ENCODE data around the gene SPATS2L. TPM values are rescaled to one million over a fixed set of nuclear protein-coding genes. Genes with fewer than 3 reads are reported as not detected.
A peak's percentile ranks its signal among the peaks of the same experiment; 100 is the strongest.

Gene SPATS2L
- total and polyA plus RNA-seq, 2 of the 13 experiments (the other 11 are each of a cell fraction or from before 2014, with no cell fraction given), result 154 to 212 TPM

DNA sequence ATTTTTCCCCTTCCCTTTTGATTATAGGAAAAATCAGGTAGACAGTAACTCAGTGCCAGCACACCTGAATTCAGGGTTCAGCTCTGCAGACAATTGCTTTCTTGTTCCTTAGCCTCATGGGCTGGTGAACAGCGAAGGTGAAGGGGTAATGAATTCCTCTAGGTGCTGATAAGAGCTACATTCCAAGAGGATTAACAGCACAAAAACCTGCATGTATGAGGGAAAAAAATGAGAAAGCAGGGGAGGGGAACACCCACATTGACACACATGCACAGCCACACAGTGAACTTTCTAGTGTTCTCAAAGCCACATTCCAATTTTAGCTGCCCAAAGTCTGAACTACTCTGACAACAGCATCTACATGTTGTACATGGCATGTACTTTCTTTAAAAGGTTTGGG, 46.1 kb downstream of the SPATS2L start:
- no peak overlapping the region for H3K4me2 ChIP-seq (ENCODE audit: low read depth, low read length)
- H2AFZ ChIP-seq (ENCODE audit: low read length), result no peak overlapping the region
- H3K27me3 ChIP-seq (ENCODE audit: control insufficient read depth in 1 of 2, insufficient read depth in 2 of 2, low read length in 2 of 2), result no peaks in the 10 kb centered on the region
- BruUV-seq (replicated peaks), result no TSS peak
- H3K9me3 ChIP-seq (ENCODE audit: low read length), result no peaks in the 10 kb centered on the region
- peaks cover 53% of the 10 kb centered on the region for H3K4me1 ChIP-seq (ENCODE audit: insufficient read depth, low read length)
- H3K27ac ChIP-seq (ENCODE audit: extremely low read length, insufficient read depth, low read length), result peak overlapping the region; percentile 23
- intact Hi-C loops (cut with micrococcal nuclease; ENCODE audit: unreplicated experiment), result loop anchor here (5.0 kb wide), 1 partner anchor 35 kb away; no protein-coding TSS in a partner anchor
- in situ Hi-C loops (cut with HindIII; ENCODE audit: extremely low pct_ligation_motif_present, low pct_unique_long_range_greater_than_20kb), result no loop called here
- ATAC-seq (peak; percentile 29), DNase-seq (ENCODE audit: low spot score) (peak; percentile 60), FAIRE-seq (peak; percentile 43)
- H3K9ac ChIP-seq (ENCODE audit: insufficient read depth, low read depth, low read length), result no peak overlapping the region
- 58% methylated on average over 1 of the region's 1 CpG for WGBS (ENCODE audit: low lambda C conversion rate)
- POLR2A ChIA-PET, result interaction anchor here (0.8 to 2.1 kb wide), 4 partner anchors 11 to 47 kb away, joined by 3 to 7 read pairs (median 4); no protein-coding TSS in a partner anchor
- no peak overlapping the region for H3K4me3 ChIP-seq (replicated peaks in 1 of 3; ENCODE audit: insufficient read depth in 1 of 3, low read depth in 2 of 3, low read length in 3 of 3)
- peaks cover 97% of the 10 kb centered on the region for H3K79me2 ChIP-seq (ENCODE audit: insufficient read depth, low read length)
- peaks cover 52% of the 10 kb centered on the region for H4K20me1 ChIP-seq (ENCODE audit: insufficient read depth, low read length)
- CTCF ChIA-PET (ENCODE audit: low intra/inter-chr PET ratio, low total read pairs), result no interaction called here
- H3K36me3 ChIP-seq (replicated peaks in 1 of 2; ENCODE audit: control insufficient read depth in 1 of 2, insufficient read depth in 2 of 2, low read length in 2 of 2), result peaks cover 12 to 44% of the 10 kb centered on the region in 2 experiments
- TF ChIP-seq TEAD3 (CRISPR knock-in tag; optimal IDR thresholded peaks at IDR 0.05; ENCODE audit: borderline replicate concordance) (peak; percentile 88), RBM39 (IDR thresholded peaks at IDR 0.05; ENCODE audit: low read depth, low read length, poor library complexity, severe bottlenecking) (no peak), PRDM15 (CRISPR knock-in tag; IDR thresholded peaks at IDR 0.05) (no peak), ZBTB34 (CRISPR knock-in tag; IDR thresholded peaks at IDR 0.05) (no peak), ELK4 (CRISPR knock-in tag; IDR thresholded peaks at IDR 0.05; ENCODE audit: borderline replicate concordance) (no peak), PITX1 (CRISPR knock-in tag; IDR thresholded peaks at IDR 0.05) (peak; percentile 83; the same call in 1 of the 2 replicates), FOXK1 (CRISPR knock-in tag; IDR thresholded peaks at IDR 0.05; ENCODE audit: borderline replicate concordance, low read depth) (no peak), SRY (CRISPR knock-in tag; IDR thresholded peaks at IDR 0.05) (no peak), ISL2 (CRISPR knock-in tag; IDR thresholded peaks at IDR 0.05) (0 out of 2 replicates have a peak, but pooled peaks have one; percentile 17), ZNF512 (CRISPR knock-in tag; IDR thresholded peaks at IDR 0.05) (no peak), MATR3 (CRISPR knock-in tag; IDR thresholded peaks at IDR 0.05) (no peak)
- TF ChIP-seq, protein P1, sequence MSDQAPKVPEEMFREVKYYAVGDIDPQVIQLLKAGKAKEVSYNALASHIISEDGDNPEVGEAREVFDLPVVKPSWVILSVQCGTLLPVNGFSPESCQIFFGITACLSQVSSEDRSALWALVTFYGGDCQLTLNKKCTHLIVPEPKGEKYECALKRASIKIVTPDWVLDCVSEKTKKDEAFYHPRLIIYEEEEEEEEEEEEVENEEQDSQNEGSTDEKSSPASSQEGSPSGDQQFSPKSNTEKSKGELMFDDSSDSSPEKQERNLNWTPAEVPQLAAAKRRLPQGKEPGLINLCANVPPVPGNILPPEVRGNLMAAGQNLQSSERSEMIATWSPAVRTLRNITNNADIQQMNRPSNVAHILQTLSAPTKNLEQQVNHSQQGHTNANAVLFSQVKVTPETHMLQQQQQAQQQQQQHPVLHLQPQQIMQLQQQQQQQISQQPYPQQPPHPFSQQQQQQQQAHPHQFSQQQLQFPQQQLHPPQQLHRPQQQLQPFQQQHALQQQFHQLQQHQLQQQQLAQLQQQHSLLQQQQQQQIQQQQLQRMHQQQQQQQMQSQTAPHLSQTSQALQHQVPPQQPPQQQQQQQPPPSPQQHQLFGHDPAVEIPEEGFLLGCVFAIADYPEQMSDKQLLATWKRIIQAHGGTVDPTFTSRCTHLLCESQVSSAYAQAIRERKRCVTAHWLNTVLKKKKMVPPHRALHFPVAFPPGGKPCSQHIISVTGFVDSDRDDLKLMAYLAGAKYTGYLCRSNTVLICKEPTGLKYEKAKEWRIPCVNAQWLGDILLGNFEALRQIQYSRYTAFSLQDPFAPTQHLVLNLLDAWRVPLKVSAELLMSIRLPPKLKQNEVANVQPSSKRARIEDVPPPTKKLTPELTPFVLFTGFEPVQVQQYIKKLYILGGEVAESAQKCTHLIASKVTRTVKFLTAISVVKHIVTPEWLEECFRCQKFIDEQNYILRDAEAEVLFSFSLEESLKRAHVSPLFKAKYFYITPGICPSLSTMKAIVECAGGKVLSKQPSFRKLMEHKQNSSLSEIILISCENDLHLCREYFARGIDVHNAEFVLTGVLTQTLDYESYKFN (CRISPR knock-in tag; conservative IDR thresholded peaks at IDR 0.05), result no peak
